ENCODE measurements around the gene LYZL6.

The LYZL6 gene

DNA sequence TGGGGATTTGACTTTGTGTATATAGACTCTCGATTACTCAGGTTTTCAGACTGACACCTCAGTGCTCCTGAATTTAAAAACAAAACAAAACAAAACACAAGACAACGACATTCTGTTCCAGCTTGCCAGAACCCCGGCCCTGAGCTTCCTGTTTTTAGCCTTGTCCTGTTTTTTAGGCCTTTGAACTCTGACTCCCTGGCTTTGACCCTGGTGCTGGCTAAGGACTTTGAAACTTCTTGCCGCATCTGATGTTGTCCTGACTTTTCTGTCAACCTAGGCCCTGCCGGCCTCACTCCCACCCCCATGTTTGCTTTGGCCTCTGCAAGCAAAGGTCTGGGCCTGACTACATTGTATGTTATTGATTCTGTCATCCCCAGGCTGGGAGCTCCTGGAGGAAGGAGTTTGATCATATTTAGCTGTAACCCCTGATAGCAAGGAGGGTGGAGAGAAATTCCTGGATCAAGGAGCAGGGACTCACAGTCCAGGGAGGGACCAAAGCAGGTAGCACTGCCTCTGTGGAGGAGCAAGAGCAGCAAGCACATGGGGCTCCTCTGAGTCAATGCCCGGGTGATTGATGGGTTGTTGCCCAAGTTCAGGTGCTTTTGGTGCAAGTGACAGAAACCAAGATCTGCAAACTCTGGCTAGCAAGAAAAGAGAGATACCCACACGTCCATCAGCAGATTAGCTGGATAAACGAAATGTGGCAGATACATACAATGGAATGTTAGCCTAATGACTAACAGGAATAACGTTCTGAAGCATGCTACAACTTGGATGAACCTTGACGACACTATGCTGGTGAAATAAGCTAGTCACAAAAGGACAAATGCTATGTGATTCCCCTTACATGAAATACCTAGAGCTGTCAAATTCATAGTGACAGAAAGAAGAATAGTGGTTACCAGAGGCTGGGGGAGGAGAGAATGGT, 30.1 kb upstream of the LYZL6 start:
- H3K4me3 ChIP-seq (ENCODE audit: low read length in 2 of 2), result no peak overlapping the region
- H3K36me3 ChIP-seq (ENCODE audit: control insufficient read depth in 2 of 2, insufficient read depth in 2 of 2, low read length in 2 of 2), result no peaks in the 10 kb centered on the region
- H3K9me3 ChIP-seq (ENCODE audit: control insufficient read depth in 2 of 2, low read length in 2 of 2), result no peaks in the 10 kb centered on the region
- H3K9ac ChIP-seq (ENCODE audit: low read depth in 1 of 2, low read length in 2 of 2), result peak overlapping the region in 1 of 2 donors; percentile 26
- no peaks in the 10 kb centered on the region for H3K27me3 ChIP-seq (ENCODE audit: control insufficient read depth in 2 of 2, insufficient read depth in 2 of 2, low read length in 2 of 2)
- peak overlapping the region in 1 of 2 donors; percentile 20 for H3K27ac ChIP-seq (ENCODE audit: low read depth in 2 of 2, low read length in 2 of 2)
- H3K4me1 ChIP-seq (ENCODE audit: control insufficient read depth in 2 of 2, insufficient read depth in 2 of 2, low read length in 2 of 2), result peaks cover 4 to 20% of the 10 kb centered on the region in 2 donors

DNA sequence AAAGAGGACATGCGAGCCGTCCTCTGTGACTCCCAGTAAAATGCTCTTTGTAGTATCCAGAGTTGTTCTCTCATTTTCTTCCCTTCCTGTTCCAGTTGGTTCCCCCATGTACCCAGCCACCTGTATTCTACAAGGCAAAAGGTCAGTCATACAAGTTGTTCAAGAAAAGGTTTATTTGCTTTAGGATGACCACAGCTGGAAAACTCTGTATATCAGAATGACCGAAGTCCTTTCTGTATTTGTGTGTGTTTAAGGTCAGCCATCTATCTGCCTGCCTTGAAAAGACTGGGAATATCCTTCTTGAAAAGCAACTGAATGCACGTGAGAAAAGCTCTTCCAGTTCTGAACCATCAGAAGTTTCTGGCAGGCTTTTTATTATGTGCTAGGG, 29.4 kb upstream of the LYZL6 start:
- H3K9ac ChIP-seq (ENCODE audit: low read depth in 1 of 2, low read length in 2 of 2), result no peak overlapping the region
- no peak overlapping the region for H3K27ac ChIP-seq (ENCODE audit: low read depth in 2 of 2, low read length in 2 of 2)

GRCh38 chr17:35972535-35972934, 29.0 kb upstream of the LYZL6 start:
- H3K9ac ChIP-seq (ENCODE audit: low read depth in 1 of 2, low read length in 2 of 2), result no peak overlapping the region
- H3K27ac ChIP-seq (ENCODE audit: low read depth in 2 of 2, low read length in 2 of 2), result no peak overlapping the region
- peaks cover 4 to 20% of the 10 kb centered on the region in 2 donors for H3K4me1 ChIP-seq (ENCODE audit: control insufficient read depth in 2 of 2, insufficient read depth in 2 of 2, low read length in 2 of 2)
- H3K4me3 ChIP-seq (ENCODE audit: low read length in 2 of 2), result no peak overlapping the region
- H3K27me3 ChIP-seq (ENCODE audit: control insufficient read depth in 2 of 2, insufficient read depth in 2 of 2, low read length in 2 of 2), result no peaks in the 10 kb centered on the region
- H3K36me3 ChIP-seq (ENCODE audit: control insufficient read depth in 2 of 2, insufficient read depth in 2 of 2, low read length in 2 of 2), result no peaks in the 10 kb centered on the region
- H3K9me3 ChIP-seq (ENCODE audit: control insufficient read depth in 2 of 2, low read length in 2 of 2), result no peaks in the 10 kb centered on the region

More for the DNA sequence above, 29.4 kb upstream of the LYZL6 start:
- Histone ChIP-seq H3K27me3 (ENCODE audit: control insufficient read depth in 2 of 2, insufficient read depth in 2 of 2, low read length in 2 of 2) (no peaks in the 10 kb centered on the region), H3K4me1 (ENCODE audit: control insufficient read depth in 2 of 2, insufficient read depth in 2 of 2, low read length in 2 of 2) (peaks cover 4 to 20% of the 10 kb centered on the region in 2 donors), H3K9me3 (ENCODE audit: control insufficient read depth in 2 of 2, low read length in 2 of 2) (no peaks in the 10 kb centered on the region), H3K4me3 (ENCODE audit: low read length in 2 of 2) (no peak overlapping the region), H3K36me3 (ENCODE audit: control insufficient read depth in 2 of 2, insufficient read depth in 2 of 2, low read length in 2 of 2) (no peaks in the 10 kb centered on the region)

DNA sequence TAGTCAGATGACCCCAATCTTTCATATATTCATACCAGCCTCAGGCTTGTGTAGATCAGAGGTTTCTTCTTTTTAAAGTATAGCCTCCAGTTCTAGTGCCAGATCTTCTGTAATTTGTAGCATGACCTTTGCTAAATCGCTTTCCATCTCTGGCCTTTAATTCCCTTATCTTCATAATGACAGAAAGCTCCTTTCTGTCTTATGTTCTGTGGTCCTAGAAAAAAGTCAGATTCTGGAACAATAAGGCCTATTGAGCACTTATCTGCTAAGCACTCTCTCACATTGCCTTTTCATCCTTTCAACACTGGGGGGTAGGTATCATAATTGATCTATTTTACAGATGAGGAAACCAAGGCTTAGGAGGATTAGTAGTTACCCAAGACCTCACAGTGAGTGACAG, 28.6 kb upstream of the LYZL6 start:
- H3K36me3 ChIP-seq (ENCODE audit: control insufficient read depth in 2 of 2, insufficient read depth in 2 of 2, low read length in 2 of 2), result no peaks in the 10 kb centered on the region
- no peak overlapping the region for H3K4me3 ChIP-seq (ENCODE audit: low read length in 2 of 2)
- no peaks in the 10 kb centered on the region for H3K9me3 ChIP-seq (ENCODE audit: control insufficient read depth in 2 of 2, low read length in 2 of 2)
- no peak overlapping the region for H3K9ac ChIP-seq (ENCODE audit: low read depth in 1 of 2, low read length in 2 of 2)
- no peak overlapping the region for H3K27ac ChIP-seq (ENCODE audit: low read depth in 2 of 2, low read length in 2 of 2)
- peaks cover 4 to 20% of the 10 kb centered on the region in 2 donors for H3K4me1 ChIP-seq (ENCODE audit: control insufficient read depth in 2 of 2, insufficient read depth in 2 of 2, low read length in 2 of 2)
- H3K27me3 ChIP-seq (ENCODE audit: control insufficient read depth in 2 of 2, insufficient read depth in 2 of 2, low read length in 2 of 2), result no peaks in the 10 kb centered on the region

DNA sequence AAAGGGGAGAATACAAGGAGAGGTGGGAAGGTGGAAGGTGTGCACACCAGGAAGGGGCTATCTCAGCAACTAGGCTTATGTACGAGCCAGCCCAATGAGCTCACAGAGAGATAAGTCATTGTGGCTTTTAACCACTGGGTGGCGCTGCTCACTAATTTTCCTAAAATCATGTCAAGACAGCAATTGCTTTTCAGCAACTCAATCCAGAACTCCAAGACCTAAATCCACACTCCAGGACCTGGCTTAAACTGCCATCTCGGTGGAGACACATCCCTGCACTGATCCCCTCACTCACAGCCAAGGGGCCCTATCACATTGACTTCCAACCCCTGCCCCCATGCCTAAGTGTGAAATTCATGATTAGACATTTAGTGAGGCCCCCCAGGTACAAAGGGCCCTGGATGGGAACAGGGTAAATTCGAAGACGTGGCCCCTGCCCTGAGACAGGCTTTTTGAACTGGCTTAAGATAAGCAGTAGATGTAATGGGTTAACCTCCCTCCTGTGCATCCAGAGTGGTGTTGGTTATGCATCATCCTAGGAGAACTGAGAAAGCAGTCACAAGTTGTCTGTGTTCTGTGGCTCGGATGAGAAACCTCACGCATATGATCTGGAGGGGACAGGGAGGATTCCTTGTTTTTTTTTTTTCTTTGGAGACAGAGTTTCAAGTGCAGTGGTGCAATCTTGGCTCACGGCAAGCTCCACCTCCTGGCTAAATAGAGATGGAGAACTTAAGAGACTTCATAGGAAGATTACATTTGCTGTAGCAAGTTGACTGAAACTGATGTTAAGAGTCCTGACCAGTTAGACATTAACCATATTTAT, 26.3 kb upstream of the LYZL6 start:
- H3K4me1 ChIP-seq (ENCODE audit: control insufficient read depth in 2 of 2, insufficient read depth in 2 of 2, low read length in 2 of 2), result peaks cover 4 to 18% of the 10 kb centered on the region in 2 donors
- no peak overlapping the region for H3K9ac ChIP-seq (ENCODE audit: low read depth in 1 of 2, low read length in 2 of 2)
- no peak overlapping the region for H3K4me3 ChIP-seq (ENCODE audit: low read length in 2 of 2)
- no peaks in the 10 kb centered on the region for H3K36me3 ChIP-seq (ENCODE audit: control insufficient read depth in 2 of 2, insufficient read depth in 2 of 2, low read length in 2 of 2)
- no peaks in the 10 kb centered on the region for H3K9me3 ChIP-seq (ENCODE audit: control insufficient read depth in 2 of 2, low read length in 2 of 2)
- H3K27me3 ChIP-seq (ENCODE audit: control insufficient read depth in 2 of 2, insufficient read depth in 2 of 2, low read length in 2 of 2), result no peaks in the 10 kb centered on the region
- no peak overlapping the region for H3K27ac ChIP-seq (ENCODE audit: low read depth in 2 of 2, low read length in 2 of 2)

DNA sequence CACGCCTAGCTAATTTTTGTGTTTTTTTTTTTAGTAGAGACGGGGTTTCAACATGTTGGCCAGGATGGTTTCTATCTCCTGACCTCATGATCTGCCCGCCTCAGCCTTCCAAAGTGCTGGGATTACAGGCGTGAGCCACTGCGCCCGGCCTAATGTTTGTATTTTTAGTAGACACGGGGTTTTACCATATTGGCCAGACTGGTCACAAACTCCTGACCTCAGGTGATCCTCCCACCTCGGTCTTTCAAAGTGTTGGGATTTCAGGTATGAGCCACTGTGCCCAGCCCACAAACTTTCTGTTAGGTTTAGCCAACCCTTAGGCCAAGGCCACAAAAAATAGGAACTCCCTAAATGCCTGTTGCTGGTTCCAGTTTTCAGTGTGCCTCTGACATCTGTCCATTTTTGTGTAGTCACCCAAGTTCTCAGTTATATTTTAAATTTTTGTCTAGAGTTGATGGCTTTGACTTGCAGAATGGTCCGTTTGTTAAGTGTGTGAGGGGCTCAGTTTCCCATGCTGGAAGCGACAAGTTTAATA, 25.1 kb upstream of the LYZL6 start:
- no peak overlapping the region for H3K9ac ChIP-seq (ENCODE audit: low read depth in 1 of 2, low read length in 2 of 2)
- peaks cover 3 to 14% of the 10 kb centered on the region in 2 donors for H3K4me1 ChIP-seq (ENCODE audit: control insufficient read depth in 2 of 2, insufficient read depth in 2 of 2, low read length in 2 of 2)
- H3K27me3 ChIP-seq (ENCODE audit: control insufficient read depth in 2 of 2, insufficient read depth in 2 of 2, low read length in 2 of 2), result no peaks in the 10 kb centered on the region
- H3K36me3 ChIP-seq (ENCODE audit: control insufficient read depth in 2 of 2, insufficient read depth in 2 of 2, low read length in 2 of 2), result no peaks in the 10 kb centered on the region
- no peaks in the 10 kb centered on the region for H3K9me3 ChIP-seq (ENCODE audit: control insufficient read depth in 2 of 2, low read length in 2 of 2)
- no peak overlapping the region for H3K4me3 ChIP-seq (ENCODE audit: low read length in 2 of 2)
- no peak overlapping the region for H3K27ac ChIP-seq (ENCODE audit: low read depth in 2 of 2, low read length in 2 of 2)

GRCh38 chr17:35965272-35965671, 21.8 kb upstream of the LYZL6 start:
- H3K4me1 ChIP-seq (ENCODE audit: control insufficient read depth in 2 of 2, insufficient read depth in 2 of 2, low read length in 2 of 2), result peaks cover 0 to 5% of the 10 kb centered on the region in 2 donors
- H3K9ac ChIP-seq (ENCODE audit: low read depth in 1 of 2, low read length in 2 of 2), result no peak overlapping the region
- no peaks in the 10 kb centered on the region for H3K27me3 ChIP-seq (ENCODE audit: control insufficient read depth in 2 of 2, insufficient read depth in 2 of 2, low read length in 2 of 2)
- H3K36me3 ChIP-seq (ENCODE audit: control insufficient read depth in 2 of 2, insufficient read depth in 2 of 2, low read length in 2 of 2), result no peaks in the 10 kb centered on the region
- H3K27ac ChIP-seq (ENCODE audit: low read depth in 2 of 2, low read length in 2 of 2), result no peak overlapping the region
- no peak overlapping the region for H3K4me3 ChIP-seq (ENCODE audit: low read length in 2 of 2)
- H3K9me3 ChIP-seq (ENCODE audit: control insufficient read depth in 2 of 2, low read length in 2 of 2), result no peaks in the 10 kb centered on the region

- Histone ChIP-seq H3K4me3 (ENCODE audit: low read length in 2 of 2) (no peak overlapping the region), H3K4me1 (ENCODE audit: control insufficient read depth in 2 of 2, insufficient read depth in 2 of 2, low read length in 2 of 2) (no peaks in the 10 kb centered on the region), H3K9ac (ENCODE audit: low read depth in 1 of 2, low read length in 2 of 2) (no peak overlapping the region), H3K27ac (ENCODE audit: low read depth in 2 of 2, low read length in 2 of 2) (no peak overlapping the region), H3K9me3 (ENCODE audit: control insufficient read depth in 2 of 2, low read length in 2 of 2) (no peaks in the 10 kb centered on the region), H3K27me3 (ENCODE audit: control insufficient read depth in 2 of 2, insufficient read depth in 2 of 2, low read length in 2 of 2) (peaks cover 0 to 3% of the 10 kb centered on the region in 2 donors), H3K36me3 (ENCODE audit: control insufficient read depth in 2 of 2, insufficient read depth in 2 of 2, low read length in 2 of 2) (no peaks in the 10 kb centered on the region)
Measured at GRCh38 chr17:35963663-35964062, 20.1 kb upstream of the LYZL6 start.

DNA sequence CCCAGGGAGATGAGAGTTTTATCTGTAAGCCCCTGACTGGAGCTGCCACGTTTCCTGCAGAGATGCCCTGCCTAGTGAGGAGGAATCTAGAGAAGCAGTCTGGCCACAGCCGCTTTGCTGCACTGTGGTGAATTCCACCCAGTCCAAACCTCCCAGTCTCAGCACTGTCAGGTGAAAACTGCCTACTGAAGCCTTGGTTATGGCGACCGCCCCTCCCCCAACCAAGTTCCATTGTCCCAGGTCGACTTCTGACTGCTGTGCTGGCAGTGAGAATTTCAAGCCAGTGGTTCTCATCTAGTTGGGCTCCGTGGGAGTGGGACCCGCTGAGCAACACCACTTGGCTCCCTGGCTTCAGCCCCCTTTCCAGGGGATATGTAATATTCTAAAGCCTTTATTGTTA, 10.2 kb upstream of the LYZL6 start:
- no peak overlapping the region for H3K4me3 ChIP-seq (ENCODE audit: low read length in 2 of 2)
- no peaks in the 10 kb centered on the region for H3K9me3 ChIP-seq (ENCODE audit: control insufficient read depth in 2 of 2, low read length in 2 of 2)
- no peaks in the 10 kb centered on the region for H3K27me3 ChIP-seq (ENCODE audit: control insufficient read depth in 2 of 2, insufficient read depth in 2 of 2, low read length in 2 of 2)
- H3K9ac ChIP-seq (ENCODE audit: low read depth in 1 of 2, low read length in 2 of 2), result no peak overlapping the region
- H3K4me1 ChIP-seq (ENCODE audit: control insufficient read depth in 2 of 2, insufficient read depth in 2 of 2, low read length in 2 of 2), result no peaks in the 10 kb centered on the region
- no peak overlapping the region for H3K27ac ChIP-seq (ENCODE audit: low read depth in 2 of 2, low read length in 2 of 2)
- H3K36me3 ChIP-seq (ENCODE audit: control insufficient read depth in 2 of 2, insufficient read depth in 2 of 2, low read length in 2 of 2), result no peaks in the 10 kb centered on the region

GRCh38 chr17:35949401-35949800, 5.9 kb upstream of the LYZL6 start:
- Histone ChIP-seq H3K4me1 (ENCODE audit: control insufficient read depth in 2 of 2, insufficient read depth in 2 of 2, low read length in 2 of 2) (no peaks in the 10 kb centered on the region), H3K36me3 (ENCODE audit: control insufficient read depth in 2 of 2, insufficient read depth in 2 of 2, low read length in 2 of 2) (no peaks in the 10 kb centered on the region), H3K27ac (ENCODE audit: low read depth in 2 of 2, low read length in 2 of 2) (no peak overlapping the region), H3K9ac (ENCODE audit: low read depth in 1 of 2, low read length in 2 of 2) (no peak overlapping the region), H3K9me3 (ENCODE audit: control insufficient read depth in 2 of 2, low read length in 2 of 2) (no peaks in the 10 kb centered on the region), H3K27me3 (ENCODE audit: control insufficient read depth in 2 of 2, insufficient read depth in 2 of 2, low read length in 2 of 2) (no peaks in the 10 kb centered on the region), H3K4me3 (ENCODE audit: low read length in 2 of 2) (no peak overlapping the region)
